Stimulated activated CD8-positive, alpha-beta memory T cell treated with anti-CD3 and anti-CD28 coated beads, Interleukin-15, amount 100 ng/mL, for 24 hours (primary cell): ENCODE results near the gene MS4A4A.
"Not testable (repeated sequence)": the region's sequence is repeated elsewhere in the genome, so short reads cannot be mapped to it uniquely, and the experiment has no call there.

ENCODE experiments used
- DNase-seq: peaks from one replicate; pipeline ENCODE4 v3.0.0-alpha.2; 2020; ENCODE audit warnings: low read depth

MS4A4A gene

DNA sequence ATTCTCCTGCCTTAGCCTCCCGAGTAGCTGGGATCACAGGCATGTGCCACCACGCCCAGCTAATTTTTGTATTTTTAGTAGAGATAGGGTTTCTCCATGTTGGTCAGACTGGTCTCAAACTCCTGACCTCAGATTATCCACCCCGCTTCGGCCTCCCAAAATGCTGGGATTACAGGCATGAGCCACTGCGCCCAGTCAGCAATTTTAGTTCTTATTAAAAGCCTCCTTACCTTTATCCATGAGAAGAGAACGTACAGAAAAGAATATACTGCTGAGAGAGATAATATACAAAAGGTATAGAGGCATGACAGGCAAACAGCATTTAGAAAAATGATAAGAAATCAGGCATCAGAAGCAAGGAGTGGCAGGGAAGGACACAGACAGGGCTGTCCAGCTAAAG lies 21.4 kb downstream of the MS4A4A start:
- DNase-seq = not testable (repeated sequence)

DNA sequence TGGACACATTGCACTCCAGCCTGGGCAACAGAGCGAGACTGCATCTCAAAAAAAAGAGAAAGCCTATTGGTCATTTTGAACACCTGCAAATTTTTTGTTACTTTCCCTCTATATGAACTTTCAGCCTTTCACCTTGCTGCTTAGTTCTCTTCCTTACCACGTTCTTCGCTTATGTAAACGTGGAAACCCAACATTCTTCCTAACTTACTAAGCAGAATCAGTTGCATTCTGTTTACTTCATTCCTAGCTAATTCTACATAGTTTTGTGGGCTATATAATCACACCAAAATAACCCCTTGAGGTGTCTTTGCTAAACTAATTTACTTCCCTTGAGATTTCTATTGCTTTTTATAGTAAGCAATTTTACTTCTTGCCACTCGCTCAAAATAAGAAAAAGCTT lies 23.2 kb downstream of the MS4A4A start:
- DNase-seq = no peak

DNA sequence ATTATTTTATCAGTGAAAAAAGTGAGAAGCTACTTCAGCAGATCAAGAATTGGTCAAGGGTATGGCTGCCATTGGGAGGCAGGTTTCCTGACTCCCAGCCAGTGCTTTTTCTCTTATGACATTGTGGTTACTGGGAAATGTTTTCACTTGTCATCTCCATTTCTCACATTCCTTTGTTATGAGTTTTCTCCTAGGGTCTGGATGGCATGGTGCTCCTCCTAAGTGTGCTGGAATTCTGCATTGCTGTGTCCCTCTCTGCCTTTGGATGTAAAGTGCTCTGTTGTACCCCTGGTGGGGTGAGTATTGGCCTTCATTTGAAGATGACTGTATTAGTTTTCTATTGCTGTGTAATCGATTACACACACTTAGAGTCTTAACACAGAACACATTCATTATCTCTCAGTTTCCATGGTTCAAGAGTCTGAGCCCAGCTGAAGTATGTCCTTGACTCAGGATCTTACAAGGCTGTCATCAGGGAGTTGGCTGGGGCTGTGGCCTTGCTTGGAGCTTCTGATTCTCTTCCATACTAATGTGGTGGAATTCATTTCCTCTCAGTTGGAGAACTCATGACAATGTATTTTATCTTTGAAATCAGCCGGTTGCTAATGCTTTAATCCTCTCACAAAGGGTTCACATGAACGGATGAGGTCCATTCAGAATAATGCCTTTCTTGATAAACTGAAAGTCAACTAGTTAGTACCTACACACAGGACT lies 25.6 kb downstream of the MS4A4A start:
- no peak for DNase-seq

DNA sequence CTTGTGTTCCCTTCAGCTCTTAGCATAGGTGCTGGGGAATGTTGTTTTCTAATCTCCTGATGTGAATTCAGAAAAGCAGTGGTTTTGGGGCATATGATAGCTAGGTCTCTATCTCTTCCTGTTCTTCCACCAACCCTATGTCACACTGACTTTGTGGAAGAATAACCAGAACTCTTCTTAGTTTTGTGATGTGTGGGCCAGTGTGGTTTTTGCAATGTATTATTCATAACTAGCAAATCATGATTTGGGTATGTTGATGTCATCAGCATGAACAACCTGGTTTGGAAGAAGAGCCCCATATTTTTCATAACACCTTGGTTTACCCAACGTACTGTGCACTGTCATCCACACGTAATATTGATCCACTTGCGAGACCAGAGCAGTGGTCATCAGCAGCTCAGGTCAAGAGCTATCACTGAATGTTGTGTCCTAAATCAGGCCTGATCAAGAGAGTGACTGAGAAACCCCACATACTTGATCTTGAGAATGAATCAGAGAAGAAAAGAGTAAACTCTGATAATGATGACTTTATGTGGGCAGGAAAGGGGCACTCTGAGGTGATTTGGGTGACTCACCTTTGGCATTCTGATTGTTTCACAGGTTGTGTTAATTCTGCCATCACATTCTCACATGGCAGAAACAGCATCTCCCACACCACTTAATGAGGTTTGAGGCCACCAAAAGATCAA lies 27.2 kb downstream of the MS4A4A start:
- no peak for DNase-seq

DNA sequence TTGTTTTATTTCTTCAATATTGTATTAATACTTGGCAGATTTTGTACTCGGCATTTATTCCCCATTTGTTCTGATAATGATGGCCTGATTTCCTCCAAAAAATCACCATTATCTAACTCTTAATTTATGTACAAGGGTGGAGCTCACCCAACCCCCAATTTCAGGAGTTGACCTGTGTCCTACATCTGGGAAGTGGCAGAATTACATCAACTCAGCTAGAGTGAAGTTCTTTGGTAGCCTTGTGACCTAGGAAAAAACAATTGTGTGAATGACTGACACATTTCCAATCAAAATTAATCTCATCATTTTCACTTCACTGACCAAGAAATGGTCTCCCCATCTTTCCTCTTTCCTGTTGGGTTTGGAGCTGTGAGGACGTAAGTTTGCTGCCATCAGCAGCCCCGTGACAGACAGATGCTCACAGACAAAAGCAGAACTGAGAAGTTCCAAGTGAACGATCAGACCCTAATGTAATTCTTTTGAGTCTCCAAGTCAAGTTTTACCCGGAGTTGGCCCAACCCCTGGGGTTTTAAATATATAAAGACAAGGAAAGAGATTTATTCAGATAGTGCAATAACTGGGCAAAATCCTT lies 30.0 kb downstream of the MS4A4A start:
- no peak for DNase-seq

DNA sequence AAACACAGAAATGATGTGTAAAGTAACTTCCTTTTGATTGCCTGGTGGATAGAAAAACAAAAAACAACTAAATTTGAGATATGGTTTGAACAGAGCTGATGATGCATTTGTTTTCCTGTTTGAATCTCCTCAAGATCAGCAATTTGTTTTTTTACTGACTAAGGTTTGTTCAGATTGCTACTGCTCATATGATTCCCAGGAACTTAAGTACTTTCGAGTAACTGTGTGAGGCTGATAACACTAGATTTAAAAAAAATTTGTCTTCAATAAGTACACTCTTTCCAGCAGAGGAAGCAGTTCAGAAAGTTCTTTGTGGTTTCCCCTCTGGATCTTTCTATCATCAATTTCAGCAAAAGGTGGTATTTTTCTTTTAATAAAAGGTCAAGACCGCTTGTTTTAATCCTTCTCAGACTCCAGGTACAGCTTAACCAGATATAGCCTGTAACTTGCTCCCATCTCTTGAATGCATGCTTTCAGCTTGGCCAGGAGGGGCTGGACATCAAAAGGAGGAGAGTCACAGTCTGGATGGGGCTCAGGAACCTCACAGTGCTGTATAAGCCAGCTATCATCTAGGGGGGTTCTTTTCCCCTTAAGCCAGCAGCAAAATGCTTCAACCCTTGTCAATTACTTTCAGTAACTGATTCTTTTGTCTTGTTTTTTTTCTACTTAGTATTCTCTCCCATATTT lies 34.3 kb downstream of the MS4A4A start:
- no peak for DNase-seq

DNA sequence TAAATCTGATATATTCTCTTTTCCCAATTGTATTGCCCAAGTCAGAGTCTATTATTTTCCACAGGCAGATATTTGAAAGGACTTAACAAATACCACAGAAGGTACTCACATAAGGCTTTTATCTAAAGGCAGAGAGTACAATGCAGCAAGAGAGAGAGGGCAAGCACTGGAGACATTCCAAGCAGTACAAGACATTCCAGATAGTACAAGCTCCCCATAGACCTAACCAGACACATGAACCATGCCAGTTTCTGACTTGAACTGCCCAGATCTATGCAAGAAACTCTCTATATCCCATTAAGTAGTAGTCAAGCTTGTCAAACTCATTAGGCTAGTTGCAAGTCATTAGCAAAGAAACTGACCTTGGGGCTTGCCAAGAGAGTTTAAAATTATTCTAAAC lies 35.4 kb downstream of the MS4A4A start:
- no peak for DNase-seq

DNA sequence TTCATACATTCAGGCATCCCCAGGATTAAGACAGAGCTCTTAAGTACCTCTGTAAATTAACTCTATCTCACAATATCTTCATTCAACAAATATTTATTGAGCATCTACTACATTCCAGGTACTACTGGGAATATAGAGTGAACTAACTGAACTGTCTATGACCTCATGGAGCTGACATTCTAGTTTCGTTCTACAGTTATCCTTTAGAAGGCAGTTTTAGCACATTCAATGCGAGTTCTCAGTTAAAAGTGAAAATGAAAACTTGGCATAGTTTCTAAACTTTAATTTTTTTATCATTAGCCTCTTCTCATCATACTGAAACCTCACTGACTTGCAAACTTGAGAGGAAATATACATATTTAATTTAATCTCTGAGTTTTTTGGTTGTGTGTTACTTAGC lies 35.9 kb downstream of the MS4A4A start:
- no peak for DNase-seq

DNA sequence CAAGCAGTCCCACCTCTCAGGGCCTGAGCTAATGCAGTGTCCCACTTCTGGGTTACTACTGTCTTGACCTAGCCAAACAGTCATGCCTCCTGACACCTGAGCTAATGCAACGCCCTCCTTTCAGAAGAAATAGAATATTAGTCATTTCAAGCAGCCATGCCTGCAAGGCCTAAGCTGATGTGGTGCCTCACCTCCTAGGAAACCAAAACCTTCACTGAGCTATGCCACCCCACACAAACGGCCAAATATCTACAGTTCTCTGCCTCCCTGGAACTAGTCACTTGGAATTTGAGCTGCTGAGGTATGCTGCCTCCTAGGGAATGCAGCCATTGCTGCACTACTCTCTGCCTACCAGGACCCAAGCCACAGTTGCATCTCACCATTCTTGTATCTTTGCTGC lies 38.3 kb downstream of the MS4A4A start:
- DNase-seq = no peak

DNA sequence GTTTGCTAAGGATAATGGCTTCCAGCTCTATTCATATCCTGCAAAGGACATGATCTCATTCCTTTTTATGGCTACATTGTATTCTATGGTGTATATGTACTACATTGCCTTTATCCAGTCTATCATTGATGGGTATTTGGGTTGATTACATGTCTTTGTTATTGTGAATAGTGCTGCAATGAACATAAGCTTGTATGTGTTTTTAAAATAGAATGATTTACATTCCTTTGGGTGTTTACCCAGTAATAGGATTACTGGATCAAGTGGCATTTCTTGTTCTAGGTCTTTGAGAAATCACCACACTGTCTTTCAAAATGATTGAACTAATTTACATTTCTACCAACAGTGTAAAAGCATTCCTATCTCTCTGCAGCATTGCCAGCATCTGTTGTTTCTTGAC lies 40.6 kb downstream of the MS4A4A start:
- DNase-seq = no peak

DNA sequence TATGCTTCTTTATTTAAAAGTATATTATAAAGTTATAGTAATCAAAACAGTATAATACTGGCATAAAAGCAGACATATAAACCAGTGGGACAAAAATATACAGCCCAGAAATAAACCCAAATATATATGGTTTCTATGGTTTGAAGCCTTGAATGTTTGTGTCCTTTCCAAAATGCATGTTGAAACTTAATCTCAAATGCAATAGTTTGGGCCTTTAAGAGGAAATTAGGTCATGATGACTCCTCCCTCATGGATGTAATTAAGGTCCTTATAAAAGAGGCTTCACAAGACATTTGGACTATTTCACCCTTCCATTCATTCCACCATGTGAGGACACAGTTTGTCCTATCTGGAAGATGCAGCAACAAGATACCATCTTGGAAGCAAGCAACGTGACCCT lies 46.5 kb downstream of the MS4A4A start, which contains the start of gene MS4A6E:
Gene MS4A6E, plus strand, starts transcription at position 301 of the 400 bp plus-strand sequence. CDS start 7,641 bp downstream, outside the sequence.
- DNase-seq = no peak

DNA sequence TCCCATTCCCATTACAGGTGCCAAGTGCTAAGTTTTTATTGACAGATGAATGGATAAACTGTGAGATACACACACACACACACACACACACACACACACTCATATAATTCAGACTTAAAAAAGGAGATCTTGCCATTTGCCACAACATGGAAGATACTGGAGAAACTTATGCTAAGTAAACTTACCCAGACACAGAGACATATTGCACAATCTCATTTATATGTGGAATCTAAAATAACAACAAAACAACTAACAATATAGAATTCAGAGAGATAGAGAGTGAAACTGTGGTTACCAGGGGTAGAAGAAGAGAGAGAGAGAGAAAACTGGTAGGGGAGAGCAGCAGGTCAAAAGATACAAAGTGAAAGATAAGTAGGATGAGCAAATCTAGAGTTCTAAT lies 48.0 kb downstream of the MS4A4A start:
- DNase-seq = no peak

DNA sequence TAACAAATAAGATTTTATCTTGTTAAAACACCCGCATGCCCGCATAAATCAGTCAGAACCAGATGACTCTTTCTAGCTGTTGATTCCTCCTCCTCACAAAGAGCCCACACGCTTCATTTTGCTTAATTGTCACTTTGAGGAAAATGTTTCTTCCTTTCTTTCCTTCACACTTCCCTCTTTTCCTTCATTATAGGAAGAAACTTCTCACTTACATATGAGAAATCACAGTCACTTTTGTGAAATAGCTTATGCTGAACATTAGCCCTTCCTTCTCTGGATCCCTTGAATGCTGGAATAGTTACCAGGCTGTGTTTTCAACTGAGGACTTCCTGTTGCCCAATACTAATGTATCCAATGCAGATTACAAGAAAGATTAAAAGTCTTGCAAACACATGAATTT lies 52.4 kb downstream of the MS4A4A start:
- no peak for DNase-seq

DNA sequence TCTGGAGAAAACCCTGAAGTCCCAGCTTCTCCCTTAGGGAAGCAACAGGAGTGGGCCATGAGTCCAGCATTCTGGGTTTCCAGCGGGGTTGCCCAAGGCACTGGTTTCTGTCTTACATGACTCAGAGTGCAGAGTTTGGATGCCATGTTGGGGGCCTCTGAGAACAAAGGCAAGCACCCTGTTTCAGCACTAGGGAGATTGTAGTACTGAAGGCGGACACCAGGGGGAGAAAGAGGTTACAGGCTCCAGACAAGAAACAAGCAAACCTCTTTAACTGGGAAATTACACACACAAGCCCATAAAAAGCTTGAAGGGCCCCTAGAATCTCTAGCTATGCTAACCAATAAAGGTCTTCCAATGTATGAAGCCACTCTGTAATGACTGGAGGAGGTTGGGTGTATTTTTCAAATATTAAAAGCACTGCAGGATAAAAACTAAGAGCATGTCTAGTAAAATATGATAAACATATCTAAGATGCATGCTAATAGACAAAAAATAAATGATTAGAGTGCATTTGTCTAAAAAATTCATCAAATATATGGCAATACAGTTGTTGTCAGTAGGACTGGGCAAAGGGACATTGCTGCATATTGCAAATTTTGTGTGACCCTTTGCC lies 53.6 kb downstream of the MS4A4A start:
- peak; percentile 38 for DNase-seq

DNA sequence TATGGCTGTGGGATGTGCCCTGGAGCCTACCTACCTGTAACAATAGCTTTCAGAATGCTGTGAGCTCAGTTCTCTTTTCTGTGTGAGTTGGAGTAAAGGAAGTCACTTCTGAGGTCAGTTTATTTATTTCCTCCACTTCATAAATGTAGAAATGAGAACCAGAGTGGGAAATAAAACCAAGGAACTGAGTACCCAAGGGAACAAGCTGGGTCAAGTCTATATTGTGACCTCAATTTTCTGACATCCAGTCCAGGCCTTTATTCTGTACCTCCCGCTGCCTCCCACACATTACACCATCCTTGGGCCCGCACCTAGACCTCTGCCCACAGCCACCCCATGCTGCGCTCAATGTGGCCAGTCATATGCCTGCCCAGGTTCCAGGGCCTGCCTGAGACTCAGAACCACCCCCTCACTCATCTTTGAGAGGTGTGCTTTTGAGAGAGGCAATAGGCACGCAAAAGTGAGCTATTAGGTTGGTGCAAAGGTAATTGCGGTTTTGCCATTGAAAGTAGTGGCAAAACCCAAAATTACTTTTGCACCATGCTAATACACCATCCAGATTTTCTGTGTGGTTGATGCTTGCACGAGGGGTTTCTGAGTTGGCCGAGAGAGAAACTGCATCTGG lies 56.4 kb downstream of the MS4A4A start:
- DNase-seq = no peak

DNA sequence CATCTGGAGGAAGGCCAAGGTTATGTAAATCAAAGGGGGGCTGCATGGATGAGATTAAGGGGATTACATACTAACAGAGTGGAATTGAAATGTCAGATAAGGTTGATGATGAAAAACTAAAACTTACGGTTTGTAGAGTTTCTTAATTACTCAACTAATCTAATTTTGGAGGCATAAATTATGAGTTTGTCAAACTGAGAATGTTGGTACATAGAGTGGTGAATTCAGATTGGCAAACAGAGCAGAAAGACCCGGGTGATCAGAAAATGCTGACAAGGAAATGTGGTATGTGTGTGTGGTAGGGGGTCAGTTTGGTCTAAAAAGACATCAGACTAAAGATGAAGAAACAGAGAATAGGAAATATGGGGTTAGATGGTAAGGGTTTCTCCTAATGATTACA lies 57.6 kb downstream of the MS4A4A start:
- DNase-seq = no peak

DNA sequence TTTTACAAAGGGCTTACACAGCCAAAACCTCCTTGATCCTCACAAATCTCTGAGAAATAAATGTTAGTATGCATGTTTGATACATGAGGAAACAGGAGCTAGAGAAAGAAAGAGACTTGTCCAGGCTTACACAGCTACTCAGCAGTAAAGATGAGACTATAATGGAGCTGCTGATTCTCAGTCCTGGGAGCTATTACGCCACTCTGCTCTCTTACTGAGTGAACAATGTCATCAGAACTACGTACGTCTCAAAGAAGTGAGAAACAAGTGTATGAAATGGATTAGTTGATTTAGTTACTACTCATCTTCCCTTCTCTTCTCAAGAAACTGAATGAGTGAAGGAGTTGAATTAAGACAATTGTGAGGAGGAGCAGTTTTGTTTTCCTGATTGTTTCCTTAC lies 58.9 kb downstream of the MS4A4A start:
- no peak for DNase-seq

DNA sequence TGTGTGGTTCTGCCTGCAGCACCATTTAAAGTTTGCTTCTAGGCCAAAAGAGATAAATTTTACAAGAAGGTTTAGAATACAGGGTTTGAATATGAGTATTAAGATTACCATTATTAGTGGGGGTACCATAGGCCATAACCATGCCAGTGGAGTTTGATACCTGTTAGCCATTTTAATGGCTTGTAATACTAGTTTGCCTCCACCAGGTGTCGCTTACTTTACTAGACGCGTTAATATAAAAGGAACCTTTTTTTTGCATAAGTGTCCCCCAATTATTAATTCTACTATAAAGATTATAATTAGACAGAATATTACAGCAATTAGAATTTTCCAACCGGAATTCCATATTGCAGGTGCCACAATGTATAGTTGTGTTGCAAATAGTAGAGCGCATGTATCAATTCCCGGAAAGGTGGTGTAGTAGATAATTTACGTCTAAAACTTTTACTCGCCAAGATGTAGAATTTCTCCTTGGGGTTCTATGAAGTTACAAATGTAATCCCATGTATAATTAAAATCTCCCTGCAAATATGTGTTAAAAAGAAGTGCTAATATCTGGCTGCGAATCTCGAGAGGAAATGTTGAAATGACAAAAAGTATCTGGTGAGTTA lies 62.7 kb downstream of the MS4A4A start:
- DNase-seq = no peak

DNA sequence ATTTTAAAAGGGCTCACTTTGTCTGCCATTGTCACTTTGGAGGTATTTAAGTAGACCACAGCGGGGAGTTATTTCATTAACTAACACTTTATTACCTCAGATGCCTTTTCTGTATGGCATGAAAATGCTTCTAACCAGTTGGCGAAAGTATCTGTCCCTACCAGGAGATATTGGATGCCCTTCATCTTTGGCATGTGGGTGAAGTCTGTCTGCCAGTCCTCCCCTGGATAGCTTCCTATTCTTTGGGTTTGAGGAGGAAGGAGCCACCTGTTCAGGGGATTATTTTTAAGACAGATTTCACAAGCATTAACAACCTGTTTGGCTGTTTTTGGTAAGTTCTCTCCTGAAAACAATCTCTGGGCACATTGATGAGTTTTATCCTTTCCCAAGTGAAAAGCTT lies 63.7 kb downstream of the MS4A4A start:
- no peak for DNase-seq

DNA sequence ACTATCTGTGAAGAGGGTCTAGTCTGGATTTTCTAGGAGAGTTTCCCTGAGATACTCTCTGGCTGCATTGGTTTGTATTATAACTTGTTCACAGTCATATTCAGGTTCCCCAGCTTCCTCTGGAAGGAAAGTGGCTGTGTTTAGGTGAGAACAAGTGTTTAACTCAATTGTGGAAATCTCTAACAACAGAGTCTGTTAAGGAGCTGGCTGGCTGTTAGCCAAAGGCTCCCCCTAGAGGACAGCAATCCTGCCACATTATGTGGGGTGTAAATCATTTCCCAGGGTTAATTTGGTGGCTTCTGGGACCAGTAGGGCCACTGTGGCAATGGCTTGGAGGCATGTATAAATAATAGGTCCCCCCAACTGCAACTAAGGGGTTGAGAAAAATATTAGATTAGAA lies 65.0 kb downstream of the MS4A4A start:
- DNase-seq = no peak

DNA sequence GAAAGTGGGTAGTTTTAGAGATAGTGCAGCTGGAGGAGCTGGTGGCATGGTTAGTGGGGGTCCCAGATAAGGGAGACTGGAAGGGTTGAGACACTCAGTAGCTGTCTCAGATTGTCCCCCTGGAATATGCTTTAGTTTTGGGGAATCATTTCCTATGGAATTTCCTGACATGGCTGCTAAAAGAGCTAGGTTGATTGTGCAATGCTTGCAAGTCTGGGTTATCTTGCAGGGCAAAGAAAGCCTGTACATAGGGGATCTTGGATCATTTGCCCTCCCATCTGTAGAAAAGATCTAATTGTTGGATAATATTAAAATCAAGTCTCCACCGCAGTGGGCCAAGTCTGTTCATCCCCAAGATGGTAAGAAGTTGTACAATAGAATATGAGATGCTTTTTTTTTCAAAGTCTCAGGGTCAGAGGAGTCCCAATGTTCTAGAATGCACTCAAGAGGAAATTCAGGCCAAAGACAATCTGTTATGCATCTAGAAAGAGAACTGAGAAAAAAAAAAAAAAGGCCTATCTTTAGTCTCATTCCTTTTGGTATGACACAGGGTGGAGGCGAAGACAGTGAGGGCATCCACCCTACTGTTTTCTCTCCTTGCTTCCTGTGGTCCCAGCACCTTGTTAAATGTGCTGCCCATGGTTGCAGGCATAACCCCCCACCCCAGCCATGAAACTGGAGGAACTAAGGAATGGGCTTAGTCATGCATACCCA lies 66.8 kb downstream of the MS4A4A start:
- DNase-seq = no peak
